B cell (primary cell): ENCODE results near the gene GALNT17. TPM values are rescaled to one million over a fixed set of nuclear protein-coding genes. Genes with fewer than 3 reads are reported as not detected.

Experiments used
- ATAC-seq: fragments of 200-7000 bp; cut with Tn5 transposase; one replicate; pipeline ENCODE4 v1.10.0; 2021; ENCODE audit warnings: low read depth, mild to moderate bottlenecking, moderate number of reproducible peaks, moderate library complexity
- CTCF ChIA-PET: fragments of 350-600 bp; sonication (Branson Sonifier 250); formaldehyde crosslinking; loops from one replicate; lab custom pipeline; 2021; ENCODE audit warnings: antibody characterized with exemption, inconsistent platforms; lab: Charles Lee
- POLR2A ChIA-PET: fragments of 350-600 bp; sonication (Branson Sonifier 250); formaldehyde crosslinking; loops from one replicate; lab custom pipeline; 2021; ENCODE audit warnings: antibody characterized with exemption; lab: Charles Lee
- DNase-seq: peaks from one replicate; pipeline ENCODE4 v3.0.0; 2013
- H2AFZ ChIP-seq: 2 replicates; pipeline ENCODE4 v1.6.1; 2012; ENCODE audit warnings: mild to moderate bottlenecking, low read depth, low read length; ENCODE audit not compliant: insufficient read depth, poor library complexity, severe bottlenecking
- H3K27ac ChIP-seq, 2 donors: 1 replicate in 1 of 2; 2 replicates in 1 of 2; pipeline ENCODE4 v1.5.1; 2012 to 2013; ENCODE audit warnings: low read length in 2 of 2, mild to moderate bottlenecking in 2 of 2, moderate library complexity in 1 of 2
- H3K27me3 ChIP-seq, 4 experiments: fragments of 200-600 bp in 1 of 4; sonication (generic) in 1 of 4; replicated peaks in 1 of 4; 1 replicate in 2 of 4; 2 replicates in 2 of 4; pipeline versions ENCODE4 v1.6.1 to v1.7.0; 2013 to 2016; ENCODE audit warnings: low read length in 3 of 4, mild to moderate bottlenecking in 2 of 4, mixed read lengths in 1 of 4, moderate library complexity in 1 of 4; ENCODE audit not compliant: insufficient read depth in 4 of 4, control insufficient read depth in 3 of 4; ENCODE audit errors: control extremely low read depth in 1 of 4
- H3K36me3 ChIP-seq, 2 experiments: replicated peaks in 1 of 2; 1 replicate in 1 of 2; 2 replicates in 1 of 2; pipeline versions ENCODE4 v1.6.1 to v1.7.1; 2013; ENCODE audit warnings: low read length in 1 of 2; ENCODE audit not compliant: insufficient read depth in 2 of 2, control insufficient read depth in 1 of 2; ENCODE audit errors: control extremely low read depth in 1 of 2, extremely low read depth in 1 of 2
- H3K4me1 ChIP-seq, 2 donors: fragments of 200-600 bp in 1 of 2; sonication (generic) in 1 of 2; 1 replicate in 1 of 2; 2 replicates in 1 of 2; pipeline versions ENCODE4 v1.5.1 to v1.6.1; 2013 to 2017; ENCODE audit warnings: low read length in 2 of 2; ENCODE audit not compliant: control insufficient read depth in 2 of 2, insufficient read depth in 2 of 2
- H3K4me2 ChIP-seq: replicated peaks from 2 replicates; pipeline ENCODE3; 2012; ENCODE audit warnings: mild to moderate bottlenecking, low read depth, low read length; ENCODE audit not compliant: poor library complexity, severe bottlenecking
- H3K4me3 ChIP-seq, 5 experiments: fragments of 200-600 bp in 1 of 5; sonication (generic) in 1 of 5; 1 replicate in 3 of 5; 2 replicates in 2 of 5; pipeline versions ENCODE4 v1.5.1 to v1.7.0; 2011 to 2016; ENCODE audit warnings: low read length in 4 of 5, mild to moderate bottlenecking in 4 of 5, low read depth in 2 of 5, control low read depth in 1 of 5, moderate library complexity in 1 of 5; ENCODE audit not compliant: insufficient read depth in 1 of 5; ENCODE audit errors: control extremely low read depth in 1 of 5, extremely low read depth in 1 of 5
- H3K79me2 ChIP-seq: fragments of 200-600 bp; sonication (generic); one replicate; pipeline ENCODE4 v1.6.0; 2016; ENCODE audit warnings: low read length; ENCODE audit not compliant: control insufficient read depth, insufficient read depth
- H3K9ac ChIP-seq: fragments of 200-600 bp; sonication (generic); 2 replicates; pipeline ENCODE4 v1.6.1; 2017; ENCODE audit warnings: mild to moderate bottlenecking, low read length, moderate library complexity
- H3K9me3 ChIP-seq, 3 donors: one replicate each; pipeline versions ENCODE4 v1.6.1 to v1.7.1; 2013; ENCODE audit warnings: low read length in 2 of 3; ENCODE audit not compliant: control insufficient read depth in 2 of 3, insufficient read depth in 1 of 3; ENCODE audit errors: control extremely low read depth in 1 of 3
- H4K20me1 ChIP-seq: 2 replicates; pipeline ENCODE4 v1.6.0; 2012; ENCODE audit warnings: mild to moderate bottlenecking, low read length; ENCODE audit not compliant: insufficient read depth, control insufficient read depth, poor library complexity, severe bottlenecking
- H3K27ac Mint-ChIP-seq: one replicate; pipeline ENCODE4 v1.8.0; 2021; ENCODE audit warnings: mixed read lengths
- H3K27me3 Mint-ChIP-seq: one replicate; pipeline ENCODE4 v1.8.0; 2021; ENCODE audit warnings: mixed read lengths
- H3K4me1 Mint-ChIP-seq: one replicate; pipeline ENCODE4 v1.8.0; 2021; ENCODE audit warnings: mixed read lengths
- H3K4me3 Mint-ChIP-seq: one replicate; pipeline ENCODE4 v1.8.0; 2021; ENCODE audit warnings: mixed read lengths
- H3K9me3 Mint-ChIP-seq: one replicate; pipeline ENCODE4 v1.8.0; 2022; ENCODE audit warnings: mixed read lengths; ENCODE audit not compliant: insufficient read depth
- CTCF ChIP-seq: fragments of 200-600 bp; IDR thresholded peaks from one replicate; pipeline ENCODE4 v1.8.0; 2022; ENCODE audit warnings: antibody characterized with exemption, mild to moderate bottlenecking
- EZH2 ChIP-seq: IDR thresholded peaks from 2 replicates; pipeline ENCODE4 v1.6.1; 2012; ENCODE audit warnings: borderline replicate concordance, low read depth, mild to moderate bottlenecking, moderate library complexity, low read length; ENCODE audit not compliant: insufficient read depth, poor library complexity, severe bottlenecking
- WGBS: methylation state at CpG from one replicate; pipeline ENCODE4 v1.1.5; 2013; ENCODE audit warnings: missing lambda C conversion rate; ENCODE audit not compliant: insufficient coverage; 5-methylcytosine and 5-hydroxymethylcytosine counted together
- intact Hi-C: fragments of 100-400 bp; cut with micrococcal nuclease; formaldehyde crosslinking; loops from one replicate; pipeline ENCODE4 v1.10.0; 2022
- polyA plus RNA-seq: library from polyadenylated mRNA; depleted of rRNA; stranded (reverse); fragments of >200 nt; gene quantifications from 2 replicates; pipeline ENCODE4 v1.2.3, GENCODE V29; 2012
- total RNA-seq, 2 donors: library from RNA; stranded (reverse); fragments of 120-200 nt in 1 of 2; gene quantifications; 1 replicate in 1 of 2; 2 replicates in 1 of 2; pipeline versions ENCODE4 v1.2.3 to v1.2.4, GENCODE V29; 2013 to 2022

The GALNT17 gene
- total and polyA plus RNA-seq, 2 donors (not counting 1 experiment from before 2014, with no cell fraction given): not detected

DNA sequence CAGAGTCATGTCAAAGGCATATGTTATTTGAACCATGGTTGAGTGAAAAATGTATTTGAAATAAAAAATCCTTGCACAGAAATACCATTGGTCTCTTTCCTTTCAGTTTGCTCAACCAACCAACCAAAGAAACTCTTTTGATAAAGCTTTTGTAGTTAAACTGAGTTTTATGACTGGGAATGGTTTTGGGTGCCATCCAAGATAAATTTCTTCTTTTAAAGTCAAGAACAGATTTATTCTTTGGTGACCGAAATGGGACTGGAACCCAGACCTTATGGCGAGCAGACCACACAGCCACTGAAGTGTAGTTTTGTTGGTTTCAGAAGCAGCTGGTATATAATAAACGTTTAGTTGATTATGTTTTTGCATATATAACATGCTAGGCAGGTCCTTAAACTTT is 2.8 kb upstream of the GALNT17 start:
- no peak overlapping the region for H3K9ac ChIP-seq
- no peak for DNase-seq
- H3K4me2 ChIP-seq: no peak overlapping the region
- intact Hi-C loops: no loop called here
- Mint-ChIP-seq H3K27me3 (peaks cover 27% of the 10 kb centered on the region), H3K27ac (no peak overlapping the region), H3K4me3 (no peak overlapping the region), H3K4me1 (peaks cover 1% of the 10 kb centered on the region), H3K9me3 (no peaks in the 10 kb centered on the region)
- H3K27me3 ChIP-seq: peaks cover 0 to 15% (median 0%) of the 10 kb centered on the region in 4 experiments
- H3K9me3 ChIP-seq: peaks cover 0 to 9% (median 0%) of the 10 kb centered on the region in 3 donors
- TF ChIP-seq CTCF: no peak
- TF ChIP-seq EZH2: no peak
- no peak overlapping the region for H2AFZ ChIP-seq
- CTCF ChIA-PET: no interaction called here
- 100% methylated on average over 2 of the region's 3 CpGs for WGBS
- POLR2A ChIA-PET: no interaction called here
- H3K27ac ChIP-seq: no peak overlapping the region
- H4K20me1 ChIP-seq: no peaks in the 10 kb centered on the region
- H3K4me1 ChIP-seq: no peaks in the 10 kb centered on the region
- H3K36me3 ChIP-seq: no peaks in the 10 kb centered on the region
- no peak overlapping the region for H3K4me3 ChIP-seq
- ATAC-seq: no peak
- H3K79me2 ChIP-seq: no peaks in the 10 kb centered on the region

GRCh38 chr7:71130031-71130679 is 1.8 kb upstream of the GALNT17 start:
- Mint-ChIP-seq H3K27me3 (peaks cover 31% of the 10 kb centered on the region), H3K4me1 (peaks cover 1% of the 10 kb centered on the region), H3K9me3 (no peaks in the 10 kb centered on the region), H3K4me3 (no peak overlapping the region), H3K27ac (no peak overlapping the region)
- H3K4me3 ChIP-seq: no peak overlapping the region
- intact Hi-C loops: no loop called here
- no peak for DNase-seq
- ChIA-PET POLR2A (no interaction called here), CTCF (no interaction called here)
- no peak overlapping the region for H3K9ac ChIP-seq
- H3K27me3 ChIP-seq: peaks cover 0 to 15% (median 0%) of the 10 kb centered on the region in 4 experiments
- no peaks in the 10 kb centered on the region for H4K20me1 ChIP-seq
- H3K4me2 ChIP-seq: no peak overlapping the region
- no peaks in the 10 kb centered on the region for H3K79me2 ChIP-seq
- no peaks in the 10 kb centered on the region for H3K36me3 ChIP-seq
- H3K4me1 ChIP-seq: no peaks in the 10 kb centered on the region
- H3K27ac ChIP-seq: no peak overlapping the region
- H3K9me3 ChIP-seq: peaks cover 0 to 9% (median 0%) of the 10 kb centered on the region in 3 donors
- TF ChIP-seq CTCF: no peak
- no peak for ATAC-seq
- H2AFZ ChIP-seq: no peak overlapping the region
- 19% methylated on average over 3 of the region's 5 CpGs for WGBS
